HG03354 (cell line): ENCODE data around the gene PLVAP.

Experiments used
- ATAC-seq: cut with Tn5 transposase; IDR thresholded peaks from one replicate; pipeline ENCODE4 v1.9.1; 2021; ENCODE audit warnings: mild to moderate bottlenecking; ENCODE audit not compliant: unreplicated experiment, poor library complexity, severe bottlenecking

PLVAP gene

DNA sequence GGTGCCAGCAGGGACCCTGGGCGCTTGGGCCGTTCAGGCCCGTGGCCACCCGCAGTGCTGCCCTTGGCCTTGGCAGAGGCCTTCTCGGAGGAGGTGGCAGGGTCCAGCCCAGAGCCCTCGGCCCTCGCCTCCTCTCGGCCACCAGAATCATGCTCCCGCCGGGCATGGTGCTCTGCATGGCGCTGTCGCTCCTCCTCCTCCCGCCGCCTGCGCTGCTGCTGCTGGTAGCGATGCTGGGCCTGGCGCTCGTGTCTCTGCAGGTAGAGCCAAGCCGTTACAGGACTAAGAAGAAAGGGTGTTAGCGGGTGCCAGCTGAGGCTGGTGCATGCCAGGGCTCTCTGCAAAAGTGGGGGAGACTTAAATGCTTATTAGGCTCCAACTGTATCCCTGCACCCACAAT lies 52.0 kb downstream of the PLVAP start:
- no peak for ATAC-seq

DNA sequence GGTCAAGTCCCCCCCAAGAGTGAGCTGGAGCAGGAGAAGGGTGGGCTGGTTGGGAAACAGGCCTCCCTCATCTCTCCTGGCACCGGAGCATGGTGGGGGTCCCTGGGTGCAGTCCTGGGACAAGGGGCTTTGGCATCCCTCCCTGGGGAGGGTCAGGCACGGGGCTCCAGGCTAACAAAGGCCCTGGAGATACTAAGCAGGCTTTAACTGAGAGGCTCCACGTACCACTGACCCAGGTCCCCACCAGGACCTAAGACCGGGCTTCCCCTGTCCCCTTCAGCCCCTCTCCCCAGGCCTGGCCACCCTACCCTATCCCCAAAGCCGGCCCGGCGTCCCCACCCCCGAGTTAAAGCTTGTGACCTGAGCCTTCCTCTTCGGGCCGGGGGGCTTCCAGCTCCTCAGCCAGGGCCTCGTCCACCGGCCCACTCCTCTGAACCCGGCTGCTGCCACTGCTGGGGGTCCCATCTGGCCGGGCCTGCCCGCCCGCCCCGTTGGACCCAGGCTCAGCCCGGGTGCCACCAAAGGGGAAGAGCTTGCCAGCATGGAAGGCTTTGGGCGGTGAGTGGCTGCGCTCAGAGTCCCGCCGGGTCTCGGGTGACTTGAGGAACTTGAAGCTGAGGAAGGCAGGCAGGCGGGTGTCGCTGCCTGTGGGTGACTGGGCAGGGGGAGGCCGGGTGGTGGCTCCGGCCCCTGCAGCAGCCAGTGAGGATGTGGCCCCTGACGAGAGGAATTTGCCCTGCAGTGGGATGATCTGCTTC lies 52.6 kb downstream of the PLVAP start:
- no peak for ATAC-seq

DNA sequence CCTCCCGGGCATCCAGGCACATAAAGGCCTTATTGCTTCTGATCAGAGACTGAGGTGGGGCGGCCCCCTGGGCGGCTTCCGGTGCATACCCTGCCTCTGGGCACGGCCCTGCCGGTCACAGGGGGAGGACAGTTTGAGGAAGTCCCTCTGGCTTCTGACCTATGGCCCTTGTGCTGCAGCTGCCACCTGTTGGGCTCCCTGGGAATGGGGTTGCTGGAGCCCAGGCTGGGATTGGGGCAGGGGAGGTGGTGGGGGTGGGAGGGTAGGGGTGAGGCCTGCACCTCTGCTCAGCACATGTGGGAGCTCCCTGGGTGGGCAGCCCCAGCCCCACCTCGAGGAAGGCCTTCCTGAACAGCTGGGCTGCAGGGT lies 53.2 kb downstream of the PLVAP start:
- no peak for ATAC-seq

DNA sequence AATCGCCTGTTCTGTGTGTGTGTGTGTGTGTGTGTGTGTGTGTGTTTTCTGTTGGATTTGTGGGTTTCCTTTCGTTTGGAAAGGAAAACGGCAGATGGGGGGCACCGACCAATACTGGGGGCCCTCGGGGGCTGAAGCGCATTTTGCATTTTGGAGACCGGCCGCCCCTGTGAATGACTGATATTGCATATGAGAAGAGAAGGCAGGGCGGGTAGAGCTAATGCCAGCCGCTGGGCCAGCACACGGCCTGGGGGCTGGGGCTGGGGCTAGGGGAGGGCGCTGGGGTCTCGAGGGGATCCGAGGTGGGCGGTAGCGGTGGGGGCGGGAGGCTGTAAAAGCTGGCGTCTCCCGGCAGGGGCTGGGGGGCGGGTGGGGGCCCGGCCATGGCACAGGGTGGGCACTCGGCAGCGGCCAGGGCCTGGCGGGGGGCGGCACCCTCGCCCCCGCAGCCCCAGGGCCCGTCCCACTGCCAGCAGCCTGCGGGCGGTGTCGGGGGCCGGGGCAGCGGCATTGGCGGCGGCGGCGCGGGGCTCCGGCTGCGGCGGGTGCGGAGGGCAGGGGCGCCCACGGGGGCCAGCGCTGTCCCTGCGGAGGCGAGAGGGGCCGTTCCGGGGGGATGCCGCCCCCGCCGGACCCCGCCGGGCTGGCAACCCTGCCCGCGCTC lies 53.7 kb downstream of the PLVAP start:
- no peak for ATAC-seq

DNA sequence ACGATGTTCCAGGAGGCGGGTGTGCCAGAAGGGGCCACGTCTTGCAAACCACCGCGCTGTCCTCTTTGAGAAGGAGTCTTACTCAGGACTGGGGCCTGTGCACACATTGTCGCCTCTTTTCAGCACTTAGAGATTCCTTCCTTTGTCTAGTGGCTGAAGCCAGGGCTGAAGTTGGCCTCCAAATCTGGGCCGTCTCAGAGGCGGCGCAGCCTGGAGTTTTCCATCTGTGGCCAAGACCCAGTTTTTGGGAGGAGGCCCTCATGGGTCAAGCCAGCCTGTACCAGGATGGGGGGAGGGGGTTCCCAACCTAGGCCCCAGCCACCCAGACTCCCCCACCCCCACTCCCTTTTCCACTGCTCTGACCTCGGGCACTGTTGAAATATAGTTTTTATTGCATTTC lies 54.3 kb downstream of the PLVAP start:
- ATAC-seq = no peak

DNA sequence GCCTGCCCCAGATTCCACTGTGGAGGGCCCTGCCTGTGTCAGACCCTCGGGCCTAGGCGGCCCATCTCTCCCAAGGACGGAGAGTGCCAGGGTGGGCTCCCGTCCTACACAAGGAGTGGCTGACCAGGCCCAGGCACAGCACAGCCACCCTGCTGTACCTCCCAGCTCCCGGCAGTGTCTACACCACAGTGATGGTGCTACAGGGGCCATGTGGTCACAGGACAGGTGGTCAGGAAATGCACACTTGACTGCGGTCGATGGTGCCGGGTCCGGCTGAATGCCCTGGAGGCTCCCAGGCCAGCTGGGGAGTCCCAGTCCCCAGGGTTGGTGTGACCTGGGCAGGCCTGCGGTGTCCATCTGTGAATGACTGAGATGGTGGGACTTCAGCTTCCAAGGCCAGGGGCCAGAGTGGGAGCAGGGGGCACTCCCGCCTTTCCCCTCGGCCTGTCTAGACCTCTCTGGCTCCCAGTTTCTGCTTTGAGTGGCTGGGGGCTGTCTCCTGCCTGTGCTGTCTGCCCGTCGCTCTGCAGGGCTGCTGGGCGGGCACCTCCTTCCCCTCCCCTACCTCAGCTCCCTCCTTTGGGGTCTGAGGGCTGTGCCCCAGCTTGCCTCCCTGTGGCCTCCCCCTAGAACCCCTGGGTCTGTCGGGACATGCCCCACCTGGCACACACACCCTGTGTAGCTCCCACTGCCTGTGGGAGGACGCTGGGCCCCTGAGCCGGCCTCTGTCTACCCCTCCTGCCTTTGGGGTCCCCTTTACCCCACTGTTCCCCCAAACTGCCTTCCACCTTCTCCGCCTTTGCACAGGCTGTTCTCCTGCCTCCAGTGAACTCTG lies 55.3 kb downstream of the PLVAP start:
- no peak for ATAC-seq

DNA sequence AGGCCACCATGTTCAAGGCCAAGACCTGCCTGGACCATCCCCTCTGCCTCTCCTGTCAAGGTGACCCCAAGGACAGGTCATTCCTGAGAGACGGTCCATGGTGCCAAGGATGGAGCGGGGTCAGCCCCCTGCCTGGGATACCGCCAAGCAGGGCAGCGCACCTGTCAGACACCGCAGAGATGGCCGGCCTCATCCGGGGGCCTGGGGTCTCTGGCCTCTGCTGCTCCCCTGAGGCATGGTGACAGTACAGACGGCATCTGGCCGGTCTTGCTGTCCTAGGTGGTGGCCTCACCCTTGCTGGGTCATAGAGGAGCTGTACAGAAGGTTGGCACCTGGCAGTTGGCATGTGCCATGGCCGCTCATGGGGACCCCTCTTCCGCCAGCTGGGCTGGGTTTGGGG lies 56.7 kb downstream of the PLVAP start:
- ATAC-seq = no peak

DNA sequence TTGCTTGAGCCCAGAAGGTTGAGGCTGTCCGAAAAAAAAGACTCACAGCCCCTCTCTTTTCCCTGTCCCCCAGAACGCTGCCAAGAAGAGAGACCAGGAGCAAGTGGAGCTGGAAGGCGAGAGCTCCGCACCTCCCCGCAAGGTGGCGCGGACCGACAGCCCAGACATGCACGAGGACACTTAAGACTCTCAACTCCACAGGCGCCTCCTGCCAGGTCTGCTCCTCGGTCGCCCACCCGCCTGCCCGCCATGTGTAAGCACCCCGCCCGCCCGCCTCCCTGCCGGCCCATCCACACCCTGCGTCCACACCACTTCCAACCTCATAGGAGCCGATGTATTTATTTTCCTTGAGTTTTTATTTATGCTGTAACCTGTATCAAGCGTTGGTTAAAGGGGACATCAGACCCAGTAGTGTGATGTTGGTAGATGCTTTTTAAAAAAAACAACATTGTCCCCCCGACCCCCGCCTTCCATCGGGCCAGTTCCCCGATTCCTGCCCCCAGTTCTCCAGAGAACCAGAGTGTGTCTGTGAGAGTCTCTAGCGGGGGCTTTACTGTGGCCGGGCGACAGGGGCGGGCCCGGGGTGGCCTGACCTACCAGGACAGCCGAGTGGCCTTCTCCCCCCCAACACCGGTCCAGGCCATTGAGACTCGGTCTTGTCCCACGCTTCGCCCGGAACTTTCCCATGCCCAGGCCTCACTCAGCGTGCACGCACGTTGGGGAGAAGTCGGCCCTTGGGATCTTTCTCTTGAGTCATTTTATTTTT lies 57.5 kb downstream of the PLVAP start:
- ATAC-seq = no peak

DNA sequence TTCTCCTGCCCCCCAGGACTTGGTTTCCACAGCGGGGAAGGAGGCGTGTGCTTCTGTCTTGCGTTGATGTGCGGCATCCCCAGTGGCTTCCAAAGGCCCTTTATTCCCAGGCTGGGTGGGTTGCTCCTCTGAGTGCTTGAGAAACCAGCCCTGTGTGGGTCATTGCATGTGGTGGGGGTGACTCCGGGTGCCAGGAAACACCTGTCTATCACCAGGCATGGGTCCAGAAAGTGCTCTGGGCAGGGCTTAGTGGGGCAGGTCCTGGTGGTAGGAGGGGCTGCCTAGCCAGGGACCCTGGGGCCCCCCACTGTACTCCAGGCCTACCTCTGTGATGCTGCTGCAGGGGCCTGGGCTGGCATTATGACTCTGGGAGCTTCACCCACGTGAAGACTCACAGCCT lies 58.2 kb downstream of the PLVAP start:
- ATAC-seq = no peak

DNA sequence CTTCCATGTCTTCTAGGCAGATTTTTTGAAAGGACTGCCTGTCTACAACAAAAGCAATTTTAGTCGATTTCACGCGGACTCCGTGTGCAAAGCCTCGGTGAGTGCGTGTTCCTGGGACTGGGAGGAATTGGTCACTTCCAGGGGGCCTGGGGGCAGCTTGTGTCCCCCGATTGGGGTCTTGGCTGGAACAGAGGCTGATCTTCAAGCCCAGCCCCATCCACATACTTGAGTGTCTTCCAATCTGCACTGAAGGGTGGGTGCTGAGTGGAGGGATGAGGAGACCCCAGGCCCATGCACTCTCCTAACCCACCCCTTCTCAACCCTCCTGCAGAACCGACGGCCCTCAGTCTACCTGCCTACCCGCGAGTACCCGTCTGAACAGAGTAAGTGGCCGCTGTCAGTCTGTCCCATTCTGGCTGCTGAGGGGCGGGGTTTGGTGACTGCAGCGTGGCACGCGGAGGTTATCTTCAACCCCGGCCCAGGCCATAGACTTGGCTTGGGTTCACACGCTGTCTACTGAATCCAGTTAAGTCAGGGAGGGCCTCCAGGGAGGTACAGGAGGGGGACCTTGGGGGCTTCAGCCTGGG lies 63.0 kb downstream of the PLVAP start:
- ATAC-seq = no peak

DNA sequence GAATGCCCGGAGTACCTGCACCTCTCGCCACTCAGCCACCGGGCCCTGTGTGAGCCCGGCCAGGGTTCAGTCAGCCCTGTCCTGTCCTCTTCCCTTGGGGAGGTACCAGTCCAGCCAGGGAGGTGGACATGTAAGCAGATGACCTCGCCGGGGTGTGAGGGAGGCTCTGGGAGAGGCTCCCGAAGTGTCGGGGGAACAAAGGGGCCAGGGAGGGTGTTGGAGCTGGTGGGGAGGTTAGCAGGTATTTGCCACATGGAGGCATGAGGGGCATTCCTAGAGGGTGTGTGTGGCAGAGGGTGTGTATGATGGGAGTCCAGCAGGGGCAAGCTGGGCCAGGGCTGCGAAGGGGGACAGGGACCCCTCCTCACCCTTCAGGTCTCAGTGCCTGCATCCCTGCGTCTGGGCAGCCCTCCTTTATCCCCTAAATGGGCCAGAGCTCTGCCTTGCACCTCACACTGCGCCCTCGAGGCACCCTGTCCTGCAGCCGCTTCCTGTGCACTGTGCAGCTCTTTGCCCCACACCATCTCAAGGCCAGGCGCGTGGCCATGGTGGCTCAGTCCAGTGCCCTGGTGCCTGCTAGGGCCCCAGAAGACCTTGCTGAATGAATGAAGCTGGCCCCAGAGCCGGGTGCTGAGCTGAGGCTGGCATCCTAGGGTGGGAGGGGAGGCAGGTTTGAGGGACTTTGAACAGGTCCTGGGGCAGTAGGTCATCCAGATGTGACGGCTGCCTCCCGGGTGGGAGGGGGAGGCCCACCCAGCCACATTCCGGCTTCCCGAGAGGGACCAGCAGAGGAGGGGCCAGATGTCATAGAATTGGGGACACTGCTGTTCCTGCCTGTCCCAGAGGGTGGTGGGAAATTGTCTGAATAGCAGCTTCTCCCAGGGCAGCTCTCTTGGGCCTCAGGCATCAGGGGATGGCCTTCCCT lies 64.7 kb downstream of the PLVAP start:
- ATAC-seq = no peak

DNA sequence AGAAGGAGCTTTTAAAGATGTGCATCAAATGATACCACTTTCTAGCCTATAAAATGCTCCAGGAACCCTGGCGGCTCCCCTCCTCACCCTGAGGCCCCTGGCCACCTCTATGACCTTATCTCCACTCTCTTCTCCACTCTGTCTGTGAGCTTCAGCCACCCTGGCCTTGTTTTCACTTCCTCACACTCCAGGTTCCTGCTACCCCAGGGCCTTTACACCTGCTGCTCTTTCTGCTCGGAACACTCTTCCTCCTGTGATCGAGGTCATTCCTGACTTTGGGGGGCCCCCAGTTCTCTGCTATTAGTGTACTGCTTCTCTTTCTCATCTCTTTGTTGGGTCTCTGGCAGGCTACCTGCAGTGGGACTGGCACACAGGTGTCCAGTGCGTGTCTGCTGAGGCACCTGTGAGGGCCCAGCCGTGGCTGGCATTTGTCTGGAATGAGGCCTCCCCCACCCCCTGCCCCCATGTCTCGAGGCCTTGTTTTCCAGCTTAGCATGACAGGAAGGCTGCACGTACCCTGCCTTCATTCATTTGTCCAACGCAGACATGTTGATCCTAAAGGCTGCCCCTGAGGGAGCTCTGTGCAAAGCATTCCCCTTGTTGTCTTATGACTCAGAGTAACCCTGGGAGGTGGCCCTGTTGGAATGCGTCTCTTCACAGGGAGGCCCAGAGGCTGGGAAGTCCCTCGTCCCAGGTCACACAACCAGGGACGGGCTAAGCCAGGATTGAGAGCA lies 65.5 kb downstream of the PLVAP start:
- no peak for ATAC-seq

DNA sequence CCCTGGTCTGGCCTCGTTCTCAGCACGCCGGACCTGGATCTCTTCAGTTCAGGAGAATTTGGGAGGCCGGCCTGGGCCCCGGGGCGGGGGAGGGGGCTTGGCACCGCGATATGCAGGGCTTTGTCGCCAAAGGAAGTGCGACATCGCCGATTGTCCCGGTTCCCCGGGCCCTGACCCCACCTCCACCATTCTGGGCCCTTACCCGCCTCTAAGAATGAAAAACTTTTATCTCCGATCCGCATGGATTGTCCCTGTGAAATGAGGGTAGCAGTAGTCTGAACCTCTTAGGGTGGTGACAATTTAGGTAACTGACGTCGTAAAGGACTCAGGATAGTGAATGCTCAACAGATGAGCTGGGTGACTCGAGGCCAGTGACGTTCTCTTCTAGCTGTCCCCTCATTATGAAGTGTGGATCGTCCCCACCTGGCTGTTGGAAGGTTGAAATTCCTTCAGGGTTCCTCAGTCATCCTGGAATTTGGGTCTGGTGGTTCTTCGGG lies 67.1 kb downstream of the PLVAP start:
- ATAC-seq = no peak

DNA sequence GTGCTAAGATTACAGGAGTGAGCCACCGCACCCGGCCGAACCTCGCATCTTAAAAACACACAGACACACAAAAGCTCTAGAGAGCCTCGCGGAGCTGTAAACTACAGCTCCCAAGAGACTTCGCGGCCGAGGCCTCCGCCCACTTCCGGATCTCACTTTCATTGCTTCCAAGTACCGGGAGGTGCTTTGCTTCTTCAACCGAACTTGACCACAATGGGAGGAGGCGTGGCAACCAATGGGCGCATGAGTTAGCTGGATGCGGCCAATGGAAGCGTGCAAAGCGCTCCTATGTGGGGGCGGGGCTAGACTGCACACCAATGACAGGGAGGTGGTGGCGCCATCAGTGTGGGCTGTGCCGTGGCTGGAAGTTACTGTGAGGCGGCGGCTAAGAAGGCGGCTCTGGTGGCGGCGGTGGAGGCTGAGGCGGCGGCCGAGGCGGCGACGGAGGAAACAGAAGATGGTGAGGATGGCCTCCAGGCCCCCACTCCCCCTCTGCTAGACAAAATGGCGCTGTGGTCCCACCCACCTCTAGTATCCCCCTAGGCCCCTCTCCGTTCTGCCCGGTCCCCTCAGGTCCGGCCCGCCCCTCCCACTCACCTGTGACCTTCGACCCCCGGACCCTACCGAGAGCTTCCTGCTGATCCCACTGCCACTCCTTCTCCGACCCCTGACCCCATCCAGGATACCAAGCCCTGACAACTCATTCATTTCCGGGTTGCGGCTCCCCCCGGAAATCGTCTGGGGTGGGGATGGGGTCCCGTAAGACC lies 67.8 kb downstream of the PLVAP start, which contains the start of gene DDA1:
DDA1 (plus strand) TSS at position 366 of the 767 bp plus-strand sequence; CDS start at position 458, 92 bp downstream.
- peak; percentile 59 for ATAC-seq

DNA sequence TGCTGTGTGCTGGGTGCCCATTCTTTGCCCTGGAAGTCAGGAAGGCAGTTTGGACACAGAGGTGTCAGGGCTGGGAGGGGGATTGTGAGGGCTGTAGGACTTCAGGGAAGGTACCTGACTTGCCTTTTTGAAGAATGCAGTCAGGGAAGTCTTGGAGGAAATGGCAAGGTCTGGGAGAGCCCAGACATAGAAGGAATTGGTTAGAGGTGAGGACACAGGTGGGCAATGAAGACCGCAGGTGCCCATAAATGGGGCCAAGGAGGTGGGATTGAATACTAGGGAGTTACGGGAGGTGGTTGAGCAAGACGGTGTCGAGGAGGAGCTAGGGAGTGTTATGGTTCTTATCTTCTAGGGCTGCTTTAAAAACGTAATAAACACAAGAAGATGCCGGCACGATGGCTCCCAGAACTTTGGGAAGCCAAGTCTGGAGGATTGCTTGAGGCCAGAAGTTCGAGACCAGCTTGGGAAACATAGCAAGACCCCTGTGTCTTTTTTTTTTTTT lies 69.2 kb downstream of the PLVAP start:
- ATAC-seq = no peak

DNA sequence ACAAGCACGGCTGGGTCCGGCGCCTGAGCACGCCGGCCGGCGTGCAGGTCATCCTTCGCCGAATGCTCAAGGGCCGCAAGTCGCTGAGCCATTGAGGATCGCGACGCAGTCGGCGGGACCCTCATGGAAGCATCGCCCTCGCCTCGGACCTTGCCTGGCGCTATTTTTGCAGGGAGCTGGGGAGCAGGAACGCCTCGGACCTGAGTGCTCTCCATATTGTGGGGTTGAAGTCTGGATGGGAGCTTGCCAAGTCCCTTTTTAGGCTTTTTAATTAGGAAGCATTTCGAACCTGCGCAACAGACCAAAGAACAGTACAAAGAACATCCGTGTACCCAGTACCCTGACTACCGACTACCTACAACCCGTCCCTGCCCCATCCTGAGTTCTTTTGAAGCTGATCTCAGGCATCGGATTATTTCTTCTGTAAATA lies 70.8 kb downstream of the PLVAP start:
- no peak for ATAC-seq
